ENCODE results near the gene SENP1. TPM values are rescaled to one million over a fixed set of nuclear protein-coding genes. Genes with fewer than 3 reads are reported as not detected.

SENP1 gene
- 10 to 100 TPM; 14.6 to 20.3 (median 18.0) TPM for total RNA-seq

- TF ChIP-seq CTCF (IDR thresholded peaks at IDR 0.05; ENCODE audit: low read depth), result no peak
Measured at GRCh38 chr12:48105867-48106680, at the start of gene SENP1. SENP1 (minus strand) TSS chr12:48106079; CDS start chr12:48101472, 4,607 bp downstream.

DNA sequence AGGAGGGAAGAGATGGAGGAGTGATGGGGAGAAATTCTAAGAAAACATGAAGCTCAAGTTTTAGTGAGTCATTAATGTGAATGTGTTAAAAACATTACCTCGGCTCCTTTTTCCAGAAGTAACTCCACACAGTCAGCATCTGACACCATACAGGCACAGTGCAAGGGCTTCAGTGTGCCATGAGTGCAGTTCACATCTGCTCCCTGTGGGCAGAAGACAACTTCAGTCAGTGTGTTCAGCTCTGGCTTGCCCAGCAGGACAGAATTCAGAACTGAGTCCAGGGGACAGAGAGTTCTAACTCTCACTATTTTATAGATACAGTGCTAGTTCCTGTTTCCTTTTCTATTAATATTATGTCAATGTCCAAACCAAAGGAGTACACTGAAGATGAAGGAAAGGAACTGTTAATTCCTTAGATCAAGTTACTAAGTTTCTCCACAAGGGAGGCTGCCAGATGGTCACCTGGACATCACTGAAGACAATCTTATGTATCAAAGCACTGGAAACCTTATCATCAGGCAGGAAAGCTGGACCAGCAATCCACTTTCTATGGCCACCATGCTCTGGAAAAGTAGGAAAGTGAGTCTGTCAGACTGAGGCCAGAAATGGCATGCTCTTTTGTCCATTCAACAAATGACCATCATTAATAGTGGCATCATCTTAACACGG is 45.4 kb upstream of the SENP1 start:
- no peak for TF ChIP-seq CTCF (IDR thresholded peaks at IDR 0.05; ENCODE audit: low read depth)

GRCh38 chr12:48145981-48146380 is 40.1 kb upstream of the SENP1 start:
- no peak for TF ChIP-seq CTCF (IDR thresholded peaks at IDR 0.05; ENCODE audit: low read depth)

DNA sequence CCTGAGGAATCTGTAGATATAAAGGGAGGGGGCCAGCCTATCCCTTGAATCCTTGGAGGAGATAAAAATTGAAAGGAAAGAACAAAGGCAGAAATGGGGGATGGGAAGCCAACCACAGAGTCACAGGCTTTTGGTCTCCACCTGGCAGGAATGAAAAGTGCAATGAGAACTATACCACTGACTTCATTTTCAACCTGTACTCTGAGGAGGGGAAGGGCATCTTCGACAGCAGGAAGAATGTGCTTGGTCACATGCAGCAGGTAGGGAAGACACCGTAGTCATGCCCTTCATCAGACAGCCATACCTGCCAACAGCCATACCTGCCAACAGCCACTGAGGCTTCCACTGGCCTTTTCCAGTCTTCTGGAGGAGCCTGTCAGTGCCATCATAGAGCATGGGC is 38.0 kb upstream of the SENP1 start:
- TF ChIP-seq CTCF (IDR thresholded peaks at IDR 0.05; ENCODE audit: low read depth), result no peak

DNA sequence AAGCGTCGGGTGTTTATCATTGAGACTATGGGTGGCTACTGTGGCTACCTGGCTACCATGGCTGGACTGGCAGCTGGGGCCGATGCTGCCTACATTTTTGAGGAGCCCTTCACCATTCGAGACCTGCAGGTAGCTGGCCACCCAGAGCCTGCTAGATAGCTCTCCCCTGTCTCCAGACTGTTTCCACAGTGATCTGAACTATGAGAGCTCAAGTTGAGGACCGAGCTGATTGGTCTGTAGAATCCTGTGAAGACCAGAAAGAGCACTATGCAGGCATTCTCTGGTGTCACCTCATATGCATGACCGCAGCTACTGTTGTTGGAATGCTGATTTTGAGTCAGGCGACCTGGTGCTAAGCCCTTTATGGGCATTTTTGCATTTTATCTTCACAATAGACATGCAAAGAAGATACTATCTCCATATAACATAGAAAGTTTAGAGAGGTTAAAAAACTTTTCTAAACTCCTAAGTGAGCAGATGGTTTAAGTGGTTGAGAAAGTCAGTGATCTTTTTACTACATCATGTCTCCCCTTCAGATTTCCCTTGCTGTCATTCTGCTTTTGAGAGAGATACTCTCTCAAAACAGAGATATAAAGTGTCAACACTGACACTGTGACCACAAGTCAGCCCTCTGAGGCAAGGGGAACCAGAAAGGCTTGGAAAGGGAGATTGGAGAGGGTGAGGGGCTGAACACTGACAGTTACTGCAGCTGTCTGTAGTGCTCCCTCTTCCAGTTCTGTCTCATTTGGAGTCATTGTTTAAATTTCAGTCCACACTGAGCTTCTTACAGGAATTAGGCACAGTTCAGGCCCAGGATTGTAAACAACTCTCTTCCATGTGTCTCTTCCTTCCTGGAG is 37.2 kb upstream of the SENP1 start:
- no peak for TF ChIP-seq CTCF (IDR thresholded peaks at IDR 0.05; ENCODE audit: low read depth)

- TF ChIP-seq CTCF (IDR thresholded peaks at IDR 0.05; ENCODE audit: low read depth), result no peak
Measured at GRCh38 chr12:48135027-48135426, 29.1 kb upstream of the SENP1 start.

GRCh38 chr12:48132826-48133225 is 26.9 kb upstream of the SENP1 start:
- TF ChIP-seq CTCF (IDR thresholded peaks at IDR 0.05; ENCODE audit: low read depth), result no peak
